Fibroblast of skin of right biceps (primary cell): ENCODE data around the gene COL10A1.

Experiments used
- DNase-seq: peaks from one replicate; pipeline ENCODE4 v3.0.0-alpha.2; 2013

Gene COL10A1

DNA sequence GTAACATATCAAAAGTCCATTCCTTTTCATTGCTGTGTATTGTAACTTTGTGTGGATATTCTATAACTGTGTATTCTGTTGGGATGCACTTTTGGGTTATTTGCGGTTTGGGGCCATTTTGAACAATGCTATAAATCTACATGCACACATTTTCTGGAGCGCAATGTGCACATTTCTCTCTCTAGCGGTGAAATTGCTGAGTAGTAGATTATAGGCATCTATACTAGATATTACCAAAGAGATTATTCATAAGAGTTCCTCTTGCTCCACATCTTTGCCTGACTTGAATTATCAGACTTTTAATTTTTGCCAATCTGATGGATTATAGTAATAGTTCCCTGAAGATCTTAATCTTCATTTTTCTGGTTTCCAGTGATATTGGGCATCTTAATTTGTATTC lies 47.0 kb downstream of the COL10A1 start:
- no peak for DNase-seq

DNA sequence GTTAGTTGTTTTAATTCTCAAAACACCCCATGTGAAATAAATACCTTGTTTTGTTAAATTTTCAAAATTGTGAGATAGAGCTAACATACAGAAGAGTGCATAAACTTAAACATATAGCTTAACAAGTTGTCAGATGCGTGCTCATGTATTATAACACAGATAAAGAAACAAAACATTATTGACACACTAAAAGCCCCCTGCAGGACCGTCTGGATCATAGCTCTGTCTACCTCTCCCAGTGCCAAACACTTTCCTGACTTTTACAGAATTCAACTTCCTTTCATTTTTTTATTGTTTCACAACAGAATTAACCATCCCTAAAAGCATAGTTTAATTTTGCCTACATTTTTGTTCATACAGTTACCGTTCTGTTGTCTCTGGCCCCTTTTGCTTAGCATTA lies 47.4 kb downstream of the COL10A1 start:
- DNase-seq, result no peak

DNA sequence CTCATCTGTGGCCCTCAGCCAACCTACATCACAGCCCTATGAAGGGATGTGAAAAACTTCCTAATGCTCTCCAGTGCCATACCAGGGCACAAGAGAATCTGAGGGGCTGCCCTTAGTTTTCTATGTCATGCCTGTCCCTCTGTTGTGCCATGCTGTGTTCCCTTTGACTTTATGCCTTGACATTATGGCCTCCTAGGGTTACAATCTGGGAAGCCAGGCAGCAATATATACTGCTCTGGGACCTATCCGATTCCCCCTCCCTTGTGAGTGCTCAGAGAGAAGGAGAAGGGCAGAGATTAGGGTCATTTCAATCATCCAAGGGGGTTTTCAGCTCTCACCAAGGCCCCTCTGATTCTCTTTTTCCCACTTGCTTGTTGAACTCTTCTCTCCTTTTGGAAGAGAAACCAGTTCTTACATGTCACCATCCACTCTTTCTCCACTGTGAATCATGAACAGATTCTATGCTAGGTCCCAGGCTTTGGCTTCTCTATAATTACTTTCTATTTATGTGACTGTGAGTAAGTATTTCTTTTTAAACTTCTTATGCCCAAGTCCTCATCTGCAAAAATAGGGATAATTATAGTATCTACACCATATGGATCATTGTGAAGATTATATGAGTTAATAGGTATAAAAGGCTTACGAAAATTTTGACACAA lies 51.1 kb downstream of the COL10A1 start:
- no peak for DNase-seq

DNA sequence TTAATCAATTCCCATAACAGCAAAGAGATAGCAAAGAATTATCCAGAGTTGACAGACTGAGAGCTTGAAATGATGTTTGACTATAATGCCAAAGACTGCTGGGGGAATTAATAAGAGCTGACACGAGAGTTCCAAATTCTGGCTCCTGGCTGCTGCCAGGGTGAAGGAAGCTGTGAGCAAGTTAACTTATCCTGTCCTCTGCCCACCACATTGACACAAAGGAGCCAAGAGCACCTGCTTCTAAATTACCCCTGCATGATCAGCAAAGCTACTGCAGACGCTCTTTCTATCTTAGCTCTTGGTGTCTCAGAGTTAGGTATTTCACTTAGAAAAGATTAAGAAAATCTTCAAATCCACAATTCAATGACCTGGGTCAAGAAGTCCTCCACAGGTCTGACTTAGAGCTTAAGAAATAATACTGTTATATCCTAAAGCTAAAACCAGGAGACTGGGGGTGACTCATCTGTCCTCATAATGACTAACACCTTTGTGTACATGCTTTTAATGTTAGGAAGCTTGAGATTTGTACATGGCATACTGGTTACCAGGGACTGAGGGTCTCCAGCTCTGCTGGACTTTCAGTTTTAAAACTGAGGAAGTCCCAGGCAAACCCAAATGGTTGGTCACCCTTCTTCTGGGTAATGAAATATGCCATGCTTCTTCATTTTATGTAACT lies 52.0 kb downstream of the COL10A1 start:
- DNase-seq, result peak; percentile 30

DNA sequence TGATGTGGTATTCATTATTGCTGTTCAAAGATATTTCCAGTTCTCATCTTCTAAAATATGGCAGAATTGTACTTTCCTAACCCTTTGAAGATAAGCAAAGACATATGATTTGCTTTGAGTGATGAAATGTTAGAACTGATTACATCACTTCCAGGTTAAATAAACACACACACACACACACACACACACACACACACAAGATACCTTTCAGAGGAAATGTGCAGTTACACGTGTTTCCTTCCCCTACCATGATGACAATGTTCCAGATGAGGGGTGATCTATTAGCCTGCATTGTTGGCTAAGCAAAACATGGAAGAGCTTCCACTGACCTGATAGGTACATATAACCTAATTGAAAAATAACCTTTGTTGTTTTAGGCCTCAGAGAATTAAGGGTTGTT lies 53.6 kb downstream of the COL10A1 start:
- DNase-seq, result no peak

DNA sequence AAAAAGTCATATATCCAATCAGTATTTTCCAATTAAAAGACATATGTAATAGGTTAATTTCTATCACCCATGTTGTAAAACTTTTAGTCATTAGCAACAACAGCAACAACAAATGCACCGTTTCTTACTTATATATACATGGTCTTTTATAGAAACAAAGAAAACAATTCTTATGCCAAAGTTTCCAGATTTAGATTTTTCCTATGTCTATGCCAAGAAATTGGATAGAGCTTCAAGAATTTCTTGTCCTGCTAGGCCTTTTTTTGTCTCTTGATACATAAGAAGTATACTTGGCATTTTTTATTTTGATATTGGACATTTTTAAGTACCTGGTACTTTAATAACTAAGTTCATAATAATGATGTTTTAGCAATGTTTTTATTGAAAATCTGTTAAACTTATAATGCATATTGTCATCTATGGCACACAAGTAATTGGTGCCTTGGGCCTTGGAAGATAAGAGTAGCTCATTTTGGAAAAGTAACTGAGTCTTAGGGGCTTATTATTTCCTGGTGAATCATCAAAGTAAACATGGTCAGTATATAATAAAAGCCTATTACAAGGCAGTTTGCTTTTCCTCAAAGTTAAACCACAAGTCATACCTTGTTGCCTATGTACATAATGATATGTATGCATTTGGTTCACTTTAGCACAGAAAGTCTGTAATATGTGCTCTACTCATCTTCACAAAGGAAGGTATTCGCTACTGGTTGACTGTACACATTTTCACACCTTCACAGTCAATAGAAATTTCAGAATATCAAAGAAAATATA lies 55.1 kb downstream of the COL10A1 start:
- no peak for DNase-seq

DNA sequence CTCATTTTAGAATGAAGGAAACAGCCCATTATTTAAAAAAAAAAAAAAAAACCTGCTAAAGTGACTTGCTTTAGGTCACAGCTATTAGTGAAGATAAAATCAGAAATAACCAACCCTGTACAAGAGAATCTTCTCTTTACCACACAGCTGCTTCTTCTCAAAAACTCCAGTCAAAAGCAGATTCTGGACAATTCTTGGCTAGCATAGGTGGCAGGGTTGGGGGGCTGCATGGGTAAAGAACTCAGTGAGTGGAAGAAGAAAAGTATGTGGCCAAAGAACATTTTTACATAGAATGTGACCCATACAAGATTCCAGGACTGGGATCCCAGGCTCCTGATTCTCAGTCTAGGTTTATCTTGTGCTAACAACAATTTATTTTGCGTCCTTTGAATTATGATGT lies 55.8 kb downstream of the COL10A1 start:
- no peak for DNase-seq
